OCI-LY1 (cell line): Measurements from ENCODE around the gene PWP1.
"Not testable (repeated sequence)": the region's sequence is repeated elsewhere in the genome, so short reads cannot be mapped to it uniquely, and the experiment has no call there.

ENCODE experiments used
- H2AFZ ChIP-seq: fragments of 200-600 bp; sonication (generic), shearing (Covaris generic); 2 replicates; pipeline ENCODE4 v1.6.0; 2014; ENCODE audit warnings: antibody characterized with exemption, mild to moderate bottlenecking, low read length
- H3F3A ChIP-seq: fragments of 200-600 bp; sonication (generic), shearing (Covaris generic); 2 replicates; pipeline ENCODE4 v1.6.0; 2014; ENCODE audit warnings: mild to moderate bottlenecking, antibody characterized with exemption, low read length, moderate library complexity; ENCODE audit not compliant: insufficient read depth
- H3K27ac ChIP-seq: fragments of 200-600 bp; sonication (generic); 2 replicates; pipeline ENCODE4 v1.5.1; 2014; ENCODE audit warnings: low read length, mixed run types, mild to moderate bottlenecking, low read depth; ENCODE audit not compliant: poor library complexity, severe bottlenecking
- H3K27me3 ChIP-seq: fragments of 200-600 bp; sonication (generic); 2 replicates; pipeline ENCODE4 v1.6.0; 2014; ENCODE audit warnings: antibody characterized with exemption, mild to moderate bottlenecking, low read length, moderate library complexity; ENCODE audit not compliant: insufficient read depth
- H3K36me3 ChIP-seq: fragments of 200-600 bp; sonication (generic); 2 replicates; pipeline ENCODE4 v1.6.1; 2014; ENCODE audit warnings: mild to moderate bottlenecking, antibody characterized with exemption, low read length, moderate library complexity, mixed read lengths; ENCODE audit not compliant: insufficient read depth
- H3K4me1 ChIP-seq: fragments of 200-600 bp; sonication (generic); 2 replicates; pipeline ENCODE4 v1.5.1; 2014; ENCODE audit warnings: mild to moderate bottlenecking, low read length, moderate library complexity; ENCODE audit not compliant: insufficient read depth, severe bottlenecking
- H3K4me2 ChIP-seq: fragments of 200-600 bp; sonication (generic), shearing (Covaris generic); 2 replicates; pipeline ENCODE4 v1.6.1; 2014; ENCODE audit warnings: low read length
- H3K4me3 ChIP-seq: fragments of 200-600 bp; sonication (generic); 2 replicates; pipeline ENCODE4 v1.5.1; 2014; ENCODE audit warnings: low read length, low read depth, mild to moderate bottlenecking, mixed read lengths; ENCODE audit not compliant: poor library complexity, severe bottlenecking
- H3K79me2 ChIP-seq: fragments of 200-600 bp; shearing (Covaris generic); 2 replicates; pipeline ENCODE4 v1.6.1; 2016; ENCODE audit warnings: mixed run types, low read length, mixed read lengths; ENCODE audit not compliant: insufficient read depth
- H3K9ac ChIP-seq: fragments of 200-600 bp; sonication (generic), shearing (Covaris generic); 2 replicates; pipeline ENCODE4 v1.6.1; 2014; ENCODE audit warnings: mild to moderate bottlenecking, low read length, mixed read lengths
- H3K9me2 ChIP-seq: fragments of 200-600 bp; sonication (generic), shearing (Covaris generic); 2 replicates; pipeline ENCODE4 v1.6.1; 2014; ENCODE audit warnings: low read depth, mild to moderate bottlenecking, low read length, mixed read lengths
- H3K9me3 ChIP-seq: fragments of 200-600 bp; shearing (Covaris generic); 2 replicates; pipeline ENCODE4 v1.6.1; 2014; ENCODE audit warnings: low read length, mixed read lengths
- H4K20me1 ChIP-seq: fragments of 200-600 bp; sonication (generic), shearing (Covaris generic); 2 replicates; pipeline ENCODE4 v1.6.0; 2016; ENCODE audit warnings: mild to moderate bottlenecking, low read length; ENCODE audit not compliant: insufficient read depth
- CTCF ChIP-seq: fragments of 200-600 bp; sonication (generic), shearing (Covaris generic); IDR thresholded peaks from 2 replicates; pipeline ENCODE4 v1.5.1; 2017; ENCODE audit warnings: mild to moderate bottlenecking, antibody characterized with exemption, low read length, moderate library complexity, mixed read lengths
- EZH2 ChIP-seq: fragments of 200-600 bp; sonication (generic), shearing (Covaris generic); IDR thresholded peaks from 2 replicates; pipeline ENCODE4 v1.8.0; 2017; ENCODE audit warnings: borderline replicate concordance, mixed run types, mild to moderate bottlenecking, antibody characterized with exemption, low read length, moderate library complexity, mixed read lengths

PWP1 gene

GRCh38 chr12:107718606-107719005, 33.0 kb downstream of the PWP1 start:
- no peak overlapping the region for H3K9ac ChIP-seq
- no peaks in the 10 kb centered on the region for H3K79me2 ChIP-seq
- no peak overlapping the region for H2AFZ ChIP-seq
- H3K27me3 ChIP-seq: no peaks in the 10 kb centered on the region
- H4K20me1 ChIP-seq: no peaks in the 10 kb centered on the region
- peaks cover 10% of the 10 kb centered on the region for H3K36me3 ChIP-seq
- H3K4me3 ChIP-seq: no peak overlapping the region
- H3K27ac ChIP-seq: no peak overlapping the region
- no peak for TF ChIP-seq CTCF
- TF ChIP-seq EZH2: no peak
- no peaks in the 10 kb centered on the region for H3K9me2 ChIP-seq
- H3K9me3 ChIP-seq: no peaks in the 10 kb centered on the region
- no peaks in the 10 kb centered on the region for H3K4me1 ChIP-seq
- no peak overlapping the region for H3K4me2 ChIP-seq
- H3F3A ChIP-seq: no peaks in the 10 kb centered on the region

- H2AFZ ChIP-seq, H3K36me3 ChIP-seq, H3K4me3 ChIP-seq, H3K9ac ChIP-seq, H3K4me1 ChIP-seq, H4K20me1 ChIP-seq, H3F3A ChIP-seq, H3K27ac ChIP-seq, H3K4me2 ChIP-seq, H3K27me3 ChIP-seq, H3K79me2 ChIP-seq, H3K9me2 ChIP-seq, H3K9me3 ChIP-seq: not testable (repeated sequence)
These were observed 41.7 kb downstream of the PWP1 start for GRCh38 chr12:107727327-107727726.

GRCh38 chr12:107727742-107728141, 42.1 kb downstream of the PWP1 start:
- not testable (repeated sequence) for H3K27me3 ChIP-seq, H2AFZ ChIP-seq, H3K4me1 ChIP-seq, H3K9me3 ChIP-seq, H3K9ac ChIP-seq, H3K36me3 ChIP-seq, H4K20me1 ChIP-seq, H3K4me2 ChIP-seq, H3K4me3 ChIP-seq, H3K27ac ChIP-seq, H3K9me2 ChIP-seq, H3F3A ChIP-seq, H3K79me2 ChIP-seq

GRCh38 chr12:107730618-107731341, 45.2 kb downstream of the PWP1 start:
- Histone ChIP-seq H3K4me1 (no peaks in the 10 kb centered on the region), H3K4me3 (no peak overlapping the region), H3K79me2 (no peaks in the 10 kb centered on the region), H3K27me3 (no peaks in the 10 kb centered on the region), H3K27ac (no peak overlapping the region), H3K9ac (no peak overlapping the region), H3K9me2 (no peaks in the 10 kb centered on the region), H3K9me3 (no peaks in the 10 kb centered on the region), H3K36me3 (peaks cover 18% of the 10 kb centered on the region), H3F3A (no peaks in the 10 kb centered on the region), H3K4me2 (no peak overlapping the region), H2AFZ (no peak overlapping the region), H4K20me1 (no peaks in the 10 kb centered on the region)
- TF ChIP-seq CTCF: no peak
- no peak for TF ChIP-seq EZH2
